ENCODE results near the gene ST3GAL4.
"Not testable (repeated sequence)": the region's sequence is repeated elsewhere in the genome, so short reads cannot be mapped to it uniquely, and the experiment has no call there.

The ST3GAL4 gene

GRCh38 chr11:126391286-126391954 lies 35.9 kb downstream of the ST3GAL4 start:
- no peak for DNase-seq

GRCh38 chr11:126391970-126392632 lies 36.6 kb downstream of the ST3GAL4 start:
- peak; percentile 91 to 93 for DNase-seq

- no peak for DNase-seq
Observed at GRCh38 chr11:126392633-126393013, 37.1 kb downstream of the ST3GAL4 start.

GRCh38 chr11:126393143-126393542 lies 37.7 kb downstream of the ST3GAL4 start:
- no peak for DNase-seq

- DNase-seq = no peak
Observed at GRCh38 chr11:126394036-126394435, 38.5 kb downstream of the ST3GAL4 start.

GRCh38 chr11:126394634-126395072 lies 39.2 kb downstream of the ST3GAL4 start:
- DNase-seq = not testable (repeated sequence)

- DNase-seq = not testable (repeated sequence)
Observed at GRCh38 chr11:126395784-126396183, 40.3 kb downstream of the ST3GAL4 start.

- DNase-seq = not testable (repeated sequence)
Observed at GRCh38 chr11:126396266-126396665, 40.8 kb downstream of the ST3GAL4 start.

GRCh38 chr11:126396965-126397364 lies 41.5 kb downstream of the ST3GAL4 start:
- no peak for DNase-seq

GRCh38 chr11:126398296-126398695 lies 42.8 kb downstream of the ST3GAL4 start:
- no peak for DNase-seq

- DNase-seq = no peak
Observed at GRCh38 chr11:126398721-126399120, 43.2 kb downstream of the ST3GAL4 start.

- no peak for DNase-seq
Observed at GRCh38 chr11:126400019-126400418, 44.5 kb downstream of the ST3GAL4 start.

- no peak for DNase-seq
Observed at GRCh38 chr11:126400479-126400878, 45.0 kb downstream of the ST3GAL4 start.

GRCh38 chr11:126403022-126403581 lies 47.6 kb downstream of the ST3GAL4 start:
- no peak for DNase-seq

GRCh38 chr11:126403658-126404057 lies 48.2 kb downstream of the ST3GAL4 start:
- no peak for DNase-seq

GRCh38 chr11:126404367-126404766 lies 48.9 kb downstream of the ST3GAL4 start:
- no peak for DNase-seq

GRCh38 chr11:126405374-126405773 lies 49.9 kb downstream of the ST3GAL4 start:
- DNase-seq = no peak

- no peak for DNase-seq
Observed at GRCh38 chr11:126405906-126406305, 50.4 kb downstream of the ST3GAL4 start.

GRCh38 chr11:126406368-126406767 lies 50.9 kb downstream of the ST3GAL4 start:
- DNase-seq = no peak

- DNase-seq = no peak
Observed at GRCh38 chr11:126407101-126407521, 51.6 kb downstream of the ST3GAL4 start.

GRCh38 chr11:126407682-126408288 lies 52.3 kb downstream of the ST3GAL4 start:
- no peak for DNase-seq

GRCh38 chr11:126408496-126408895 lies 53.0 kb downstream of the ST3GAL4 start:
- DNase-seq = no peak

- DNase-seq = no peak
Observed at GRCh38 chr11:126408901-126409619, 53.6 kb downstream of the ST3GAL4 start.

Measured in NCI-H526 (cell line).